Posterior vena cava (tissue), 2 donors: Measurements from ENCODE around the gene AFM. TPM values are rescaled to one million over a fixed set of nuclear protein-coding genes. Genes with fewer than 3 reads are reported as not detected.
"Not testable (repeated sequence)": the region's sequence is repeated elsewhere in the genome, so short reads cannot be mapped to it uniquely, and the experiment has no call there.

Experiments used
- DNase-seq: peaks from one replicate; pipeline ENCODE4 v3.0.0-alpha.2; 2020; ENCODE audit warnings: low spot score
- intact Hi-C, 2 donors: fragments of 100-400 bp; cut with DNase I; formaldehyde crosslinking; loops; one replicate each; pipeline versions ENCODE4 v1.14.1 to v1.14.2; 2022 to 2023
- total RNA-seq, 2 donors: library from RNA; stranded (reverse); fragmentation: NEBNext Ultra II Directional; extraction: Animal tissue kit (Norgen Biotek cat#: 25700); gene quantifications; one replicate each; pipeline ENCODE4 v1.2.1, GENCODE V29; 2021
- donor health status: DM: yes; HTN: yes; CAD: no.
- donor health status: DM: yes; HTN: yes; CAD: no.

Gene AFM
- total RNA-seq, 2 donors from 2014 or later: not detected

GRCh38 chr4:73486497-73486896 is 5.0 kb downstream of the AFM start:
- DNase-seq: no peak
- intact Hi-C loops: no loop called here

GRCh38 chr4:73487233-73487632 is 5.7 kb downstream of the AFM start:
- intact Hi-C loops: no loop called here
- no peak for DNase-seq

GRCh38 chr4:73499996-73500765 is 18.6 kb downstream of the AFM start:
- no peak for DNase-seq
- intact Hi-C loops: no loop called here

- intact Hi-C loops: no loop called here
- no peak for DNase-seq
Observed at GRCh38 chr4:73501664-73502265, 20.2 kb downstream of the AFM start.

- no peak for DNase-seq
- intact Hi-C loops: no loop called here
Observed at GRCh38 chr4:73505567-73505966, 24.0 kb downstream of the AFM start.

GRCh38 chr4:73507541-73507940 is 26.0 kb downstream of the AFM start:
- intact Hi-C loops: no loop called here
- DNase-seq: no peak

- no peak for DNase-seq
- intact Hi-C loops: no loop called here
Observed at GRCh38 chr4:73508651-73509050, 27.1 kb downstream of the AFM start.

- no peak for DNase-seq
- intact Hi-C loops: no loop called here
Observed at GRCh38 chr4:73518340-73518739, 36.8 kb downstream of the AFM start.

- no peak for DNase-seq
- intact Hi-C loops: no loop called here
Observed at GRCh38 chr4:73520821-73521220, 39.3 kb downstream of the AFM start.

- intact Hi-C loops: no loop called here
- no peak for DNase-seq
Observed at GRCh38 chr4:73523126-73523525, 41.6 kb downstream of the AFM start.

GRCh38 chr4:73525611-73526010 is 44.1 kb downstream of the AFM start:
- intact Hi-C loops: no loop called here
- no peak for DNase-seq

- DNase-seq: no peak
- intact Hi-C loops: no loop called here
Observed at GRCh38 chr4:73527196-73527595, 45.7 kb downstream of the AFM start.

- intact Hi-C loops: no loop called here
- no peak for DNase-seq
Observed at GRCh38 chr4:73528171-73528570, 46.6 kb downstream of the AFM start.

GRCh38 chr4:73533515-73534422 is 52.2 kb downstream of the AFM start:
- no peak for DNase-seq
- intact Hi-C loops: no loop called here

GRCh38 chr4:73538162-73538561 is 56.6 kb downstream of the AFM start:
- intact Hi-C loops: no loop called here
- DNase-seq: no peak

GRCh38 chr4:73539386-73539785 is 57.8 kb downstream of the AFM start:
- no peak for DNase-seq
- intact Hi-C loops: no loop called here

- intact Hi-C loops: no loop called here
- DNase-seq: no peak
Observed at GRCh38 chr4:73540826-73541225, 59.3 kb downstream of the AFM start.

- intact Hi-C loops: no loop called here
- no peak for DNase-seq
Observed at GRCh38 chr4:73541251-73541650, 59.7 kb downstream of the AFM start.

- intact Hi-C loops: no loop called here
- DNase-seq: no peak
Observed at GRCh38 chr4:73544620-73545019, 63.1 kb downstream of the AFM start.

- intact Hi-C loops: not testable (repeated sequence)
Observed at GRCh38 chr4:73550865-73551264, 69.3 kb downstream of the AFM start.

More at GRCh38 chr4:73550865-73551264, 69.3 kb downstream of the AFM start:
- not testable (repeated sequence) for DNase-seq
